Neural cell (in vitro differentiated cells): Measurements from ENCODE around the gene LAMP1. TPM values are rescaled to one million over a fixed set of nuclear protein-coding genes. Genes with fewer than 3 reads are reported as not detected.

Experiments
- H2AFZ ChIP-seq: fragments of 200-600, 300-800 bp; sonication (generic), shearing (Covaris generic); 2 replicates; pipeline ENCODE4 v1.6.0; 2014; ENCODE audit warnings: low read depth, mild to moderate bottlenecking, antibody characterized with exemption, low read length, moderate library complexity
- H3F3A ChIP-seq: fragments of 200-600 bp; shearing (Covaris generic); 2 replicates; pipeline ENCODE4 v1.6.1; 2016; ENCODE audit warnings: mild to moderate bottlenecking, moderate library complexity, mixed read lengths, antibody characterized with exemption, low read length; ENCODE audit not compliant: insufficient read depth, poor library complexity, severe bottlenecking
- H3K27ac ChIP-seq: fragments of 200-600, 300-800 bp; sonication (generic), shearing (Covaris generic); 2 replicates; pipeline ENCODE4 v1.5.1; 2014; ENCODE audit warnings: mild to moderate bottlenecking, low read length, moderate library complexity
- H3K27me3 ChIP-seq: fragments of 300-800, 200-600 bp; sonication (generic), shearing (Covaris generic); 2 replicates; pipeline ENCODE4 v1.6.0; 2014; ENCODE audit warnings: mild to moderate bottlenecking, low read depth, low read length, moderate library complexity; ENCODE audit not compliant: insufficient read depth
- H3K36me3 ChIP-seq: fragments of 300-800, 200-600 bp; sonication (generic), shearing (Covaris generic); 2 replicates; pipeline ENCODE4 v1.5.1; 2014; ENCODE audit warnings: mild to moderate bottlenecking, antibody characterized with exemption, low read length, moderate library complexity; ENCODE audit not compliant: insufficient read depth
- H3K4me2 ChIP-seq: fragments of 300-800, 200-600 bp; sonication (generic), shearing (Covaris generic); 2 replicates; pipeline ENCODE4 v1.6.0; 2014; ENCODE audit warnings: mild to moderate bottlenecking, low read length
- H3K4me3 ChIP-seq: fragments of 300-800, 200-600 bp; sonication (generic), shearing (Covaris generic); 2 replicates; pipeline ENCODE4 v1.5.1; 2014; ENCODE audit warnings: mild to moderate bottlenecking, low read length, moderate library complexity
- H3K79me2 ChIP-seq: fragments of 200-600 bp; shearing (Covaris generic); replicated peaks from 2 replicates; pipeline ENCODE4 v1.6.0; 2014; ENCODE audit warnings: mild to moderate bottlenecking, low read length, moderate library complexity; ENCODE audit not compliant: insufficient read depth
- H3K9ac ChIP-seq: fragments of 300-800, 200-600 bp; sonication (generic), shearing (Covaris generic); 2 replicates; pipeline ENCODE4 v1.6.1; 2016; ENCODE audit warnings: mild to moderate bottlenecking, low read length, mixed read lengths
- H3K9me2 ChIP-seq: fragments of 200-600 bp; shearing (Covaris generic); 2 replicates; pipeline ENCODE4 v1.6.1; 2016; ENCODE audit warnings: mild to moderate bottlenecking, low read length, mixed read lengths; ENCODE audit not compliant: insufficient read depth
- H3K9me3 ChIP-seq: fragments of 200-600, 300-800 bp; sonication (generic), shearing (Covaris generic); 2 replicates; pipeline ENCODE4 v1.6.1; 2016; ENCODE audit warnings: mild to moderate bottlenecking, mixed run types, low read length, moderate library complexity, mixed read lengths
- H4K20me1 ChIP-seq: fragments of 200-600 bp; shearing (Covaris generic); 2 replicates; pipeline ENCODE4 v1.6.1; 2016; ENCODE audit warnings: mild to moderate bottlenecking, mixed run types; ENCODE audit not compliant: insufficient read depth
- CTCF ChIP-seq: fragments of 450-650 bp; IDR thresholded peaks from 2 replicates; pipeline ENCODE4 v1.5.1; 2014; ENCODE audit warnings: antibody characterized with exemption, mild to moderate bottlenecking, moderate library complexity; ENCODE audit not compliant: poor library complexity, severe bottlenecking
- EP300 ChIP-seq: fragments of 450-650 bp; conservative IDR thresholded peaks from 2 replicates; pipeline ENCODE4 v1.6.1; 2014; ENCODE audit warnings: antibody characterized with exemption, mild to moderate bottlenecking, moderate library complexity; ENCODE audit not compliant: poor library complexity, severe bottlenecking
- EZH2 ChIP-seq: fragments of 200-600, 300-800 bp; shearing (Covaris generic), sonication (generic); IDR thresholded peaks from 2 replicates; pipeline ENCODE4 v1.6.1; 2014; ENCODE audit warnings: antibody characterized with exemption, low read length, borderline replicate concordance, mild to moderate bottlenecking; ENCODE audit not compliant: insufficient read depth, poor library complexity, severe bottlenecking
- MXI1 ChIP-seq: fragments of 450-650 bp; conservative IDR thresholded peaks from 2 replicates; pipeline ENCODE4 v1.6.1; 2014; ENCODE audit warnings: antibody characterized with exemption, mild to moderate bottlenecking; ENCODE audit not compliant: poor library complexity, severe bottlenecking
- POLR2AphosphoS5 ChIP-seq: IDR thresholded peaks from 2 replicates; pipeline ENCODE4 v1.6.1; 2012
- RAD21 ChIP-seq: fragments of 450-650 bp; conservative IDR thresholded peaks from 2 replicates; pipeline ENCODE4 v1.6.1; 2014; ENCODE audit warnings: antibody characterized with exemption, mild to moderate bottlenecking, moderate library complexity
- SMC3 ChIP-seq: fragments of 450-650 bp; conservative IDR thresholded peaks from 2 replicates; pipeline ENCODE4 v1.6.1; 2014; ENCODE audit warnings: antibody characterized with exemption, mild to moderate bottlenecking, moderate library complexity; ENCODE audit not compliant: poor library complexity
- TAF1 ChIP-seq: IDR thresholded peaks from 2 replicates; pipeline ENCODE4 v1.6.1; 2012; ENCODE audit warnings: low read depth
- polyA plus RNA-seq: library from polyadenylated mRNA; depleted of rRNA; stranded (reverse); fragments of >200 nt; gene quantifications from 2 replicates; pipeline ENCODE4 v1.2.3, GENCODE V29; 2014
- TF ChIP-seq, protein P1 (sequence below): IDR thresholded peaks from 2 replicates; pipeline ENCODE4 v1.6.1; 2012; ENCODE audit warnings: borderline replicate concordance

Gene LAMP1
- polyA plus RNA-seq, 1 donor from 2014 or later: 69.7 TPM

- Histone ChIP-seq H3K9me2 (no peaks in the 10 kb centered on the region), H3K36me3 (no peaks in the 10 kb centered on the region), H3K9ac (no peak overlapping the region), H4K20me1 (no peaks in the 10 kb centered on the region), H3K4me2 (no peak overlapping the region), H3K27me3 (peaks cover 14% of the 10 kb centered on the region), H3K79me2 (no peaks in the 10 kb centered on the region), H3K27ac (no peak overlapping the region), H3K4me3 (no peak overlapping the region), H2AFZ (no peak overlapping the region), H3K9me3 (no peaks in the 10 kb centered on the region), H3F3A (no peaks in the 10 kb centered on the region)
- TF ChIP-seq, protein P1, sequence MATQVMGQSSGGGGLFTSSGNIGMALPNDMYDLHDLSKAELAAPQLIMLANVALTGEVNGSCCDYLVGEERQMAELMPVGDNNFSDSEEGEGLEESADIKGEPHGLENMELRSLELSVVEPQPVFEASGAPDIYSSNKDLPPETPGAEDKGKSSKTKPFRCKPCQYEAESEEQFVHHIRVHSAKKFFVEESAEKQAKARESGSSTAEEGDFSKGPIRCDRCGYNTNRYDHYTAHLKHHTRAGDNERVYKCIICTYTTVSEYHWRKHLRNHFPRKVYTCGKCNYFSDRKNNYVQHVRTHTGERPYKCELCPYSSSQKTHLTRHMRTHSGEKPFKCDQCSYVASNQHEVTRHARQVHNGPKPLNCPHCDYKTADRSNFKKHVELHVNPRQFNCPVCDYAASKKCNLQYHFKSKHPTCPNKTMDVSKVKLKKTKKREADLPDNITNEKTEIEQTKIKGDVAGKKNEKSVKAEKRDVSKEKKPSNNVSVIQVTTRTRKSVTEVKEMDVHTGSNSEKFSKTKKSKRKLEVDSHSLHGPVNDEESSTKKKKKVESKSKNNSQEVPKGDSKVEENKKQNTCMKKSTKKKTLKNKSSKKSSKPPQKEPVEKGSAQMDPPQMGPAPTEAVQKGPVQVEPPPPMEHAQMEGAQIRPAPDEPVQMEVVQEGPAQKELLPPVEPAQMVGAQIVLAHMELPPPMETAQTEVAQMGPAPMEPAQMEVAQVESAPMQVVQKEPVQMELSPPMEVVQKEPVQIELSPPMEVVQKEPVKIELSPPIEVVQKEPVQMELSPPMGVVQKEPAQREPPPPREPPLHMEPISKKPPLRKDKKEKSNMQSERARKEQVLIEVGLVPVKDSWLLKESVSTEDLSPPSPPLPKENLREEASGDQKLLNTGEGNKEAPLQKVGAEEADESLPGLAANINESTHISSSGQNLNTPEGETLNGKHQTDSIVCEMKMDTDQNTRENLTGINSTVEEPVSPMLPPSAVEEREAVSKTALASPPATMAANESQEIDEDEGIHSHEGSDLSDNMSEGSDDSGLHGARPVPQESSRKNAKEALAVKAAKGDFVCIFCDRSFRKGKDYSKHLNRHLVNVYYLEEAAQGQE: no peak
- TF ChIP-seq RAD21 (no peak), POLR2AphosphoS5 (no peak), TAF1 (no peak), MXI1 (no peak), CTCF (no peak), SMC3 (no peak), EP300 (no peak), EZH2 (no peak)
Measured at GRCh38 chr13:113365583-113365970, 68.5 kb downstream of the LAMP1 start.

DNA sequence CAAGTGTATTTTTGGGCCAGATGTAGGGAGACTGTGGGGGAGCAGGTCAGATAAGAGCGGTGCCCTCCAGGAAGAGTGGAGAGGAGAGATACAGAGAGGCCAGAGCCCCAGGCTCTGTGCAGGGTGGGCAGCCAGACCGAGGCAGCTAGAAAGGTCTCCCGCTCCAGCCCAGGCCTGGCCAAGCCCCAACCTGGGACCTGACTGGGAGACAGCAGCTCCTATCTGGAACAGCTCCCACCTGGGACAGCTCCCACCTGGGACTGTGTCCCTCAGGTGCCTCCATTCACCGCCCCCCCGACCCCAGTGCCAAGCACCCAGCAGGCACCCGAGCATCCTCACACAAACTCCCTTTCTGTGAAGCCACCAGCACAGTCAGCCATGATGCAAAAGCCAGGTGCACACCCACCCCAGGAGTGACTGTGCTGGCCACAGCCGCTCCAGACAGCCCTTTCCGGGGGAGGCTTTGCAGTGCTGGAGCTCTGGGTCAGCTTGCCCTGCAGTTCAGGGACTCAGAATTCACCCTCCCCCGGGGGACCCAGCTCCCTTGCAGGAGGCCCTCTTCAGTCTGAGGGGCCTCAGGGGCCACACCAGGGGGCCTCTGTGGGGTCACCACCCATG, 69.0 kb downstream of the LAMP1 start:
- Histone ChIP-seq H3K9me2 (no peaks in the 10 kb centered on the region), H3K79me2 (no peaks in the 10 kb centered on the region), H3K4me3 (no peak overlapping the region), H3K27me3 (peaks cover 14% of the 10 kb centered on the region), H3K27ac (no peak overlapping the region), H3K9me3 (no peaks in the 10 kb centered on the region), H3F3A (no peaks in the 10 kb centered on the region), H3K9ac (no peak overlapping the region), H4K20me1 (no peaks in the 10 kb centered on the region), H2AFZ (no peak overlapping the region), H3K4me2 (no peak overlapping the region), H3K36me3 (no peaks in the 10 kb centered on the region)
- no peak for TF ChIP-seq EP300
- no peak for TF ChIP-seq SMC3
- no peak for TF ChIP-seq MXI1
- TF ChIP-seq EZH2: no peak
- no peak for TF ChIP-seq CTCF
- no peak for TF ChIP-seq POLR2AphosphoS5
- no peak for TF ChIP-seq TAF1
- TF ChIP-seq, protein P1: no peak
- TF ChIP-seq RAD21: no peak
